GM12878 (cell line): ENCODE data around the gene FAHD2B. TPM values are rescaled to one million over a fixed set of nuclear protein-coding genes. Genes with fewer than 3 reads are reported as not detected.
"Not testable (repeated sequence)": the region's sequence is repeated elsewhere in the genome, so short reads cannot be mapped to it uniquely, and the experiment has no call there.

ENCODE experiments used
- ATAC-seq: fragments of 200-7000 bp; cut with Tn5 transposase; 3 replicates; pipeline ENCODE4 v1.9.1; 2020; ENCODE audit warnings: mild to moderate bottlenecking, moderate library complexity
- BruUV-seq: library from RNA; stranded (reverse); fragments of 400-500 nt; replicated peaks from 2 replicates; lab custom pipeline; 2021; lab: Mats Ljungman, UMichigan
- CTCF ChIA-PET: fragments of 300-600 bp; sonication (Branson Sonifier 250); formaldehyde crosslinking; extraction: SDS; loops from one replicate; lab custom pipeline; 2021; ENCODE audit warnings: inconsistent platforms; lab: Yijun Ruan, JAX
- POLR2A ChIA-PET: fragments of 350-600 bp; formaldehyde crosslinking; extraction: SDS; loops from one replicate; lab custom pipeline; 2021; ENCODE audit warnings: inconsistent platforms; lab: Charles Lee
- RAD21 ChIA-PET: fragments of 300-600 bp; sonication (Branson Sonifier 250); formaldehyde crosslinking; loops from one replicate; lab custom pipeline; 2023; ENCODE audit warnings: antibody characterized with exemption; ENCODE audit not compliant: unreplicated experiment; lab: Charles Lee
- SMC1A ChIA-PET: fragments of 300-600 bp; sonication (Branson Sonifier 250); formaldehyde crosslinking; loops from one replicate; lab custom pipeline; 2023; ENCODE audit not compliant: unreplicated experiment, uncharacterized antibody; lab: Charles Lee
- DNase-seq: peaks from one replicate; pipeline ENCODE4 v3.0.0-alpha.2; 2011; ENCODE audit warnings: low read depth, low spot score
- FAIRE-seq: peaks from 3 replicates; lab custom pipeline; 2011; peaks lifted over from hg19 to GRCh38; lab: Jason Lieb, UNC
- H2AFZ ChIP-seq: 2 replicates; pipeline ENCODE4 v1.6.0; 2011; ENCODE audit warnings: low read depth, low read length, control low read depth; ENCODE audit not compliant: control insufficient read depth
- H3K27ac ChIP-seq: 2 replicates; pipeline ENCODE4 v1.5.1; 2011; ENCODE audit warnings: control low read depth; ENCODE audit not compliant: control insufficient read depth, insufficient read depth
- H3K27me3 ChIP-seq, 2 experiments: replicated peaks in 1 of 2; 2 replicates each; pipeline versions ENCODE4 v1.6.0 to v1.6.1; 2011; ENCODE audit warnings: low read length in 1 of 2; ENCODE audit not compliant: control insufficient read depth in 2 of 2, insufficient read depth in 2 of 2
- H3K36me3 ChIP-seq, 2 experiments: 2 replicates each; pipeline ENCODE4 v1.5.1; 2011; ENCODE audit warnings: low read length in 1 of 2; ENCODE audit not compliant: control insufficient read depth in 2 of 2, insufficient read depth in 2 of 2
- H3K4me1 ChIP-seq: 2 replicates; pipeline ENCODE4 v1.6.1; 2011; ENCODE audit warnings: mild to moderate bottlenecking, low read length, moderate library complexity, mixed read lengths; ENCODE audit not compliant: control insufficient read depth, insufficient read depth
- H3K4me2 ChIP-seq: 2 replicates; pipeline ENCODE4 v1.6.0; 2011; ENCODE audit warnings: control low read depth; ENCODE audit not compliant: control insufficient read depth, insufficient read depth
- H3K4me3 ChIP-seq: fragments of 200-600 bp; sonication (generic); 2 replicates; pipeline ENCODE4 v1.5.1; 2016
- H3K79me2 ChIP-seq: 2 replicates; pipeline ENCODE4 v1.6.0; 2011; ENCODE audit warnings: low read length; ENCODE audit not compliant: control insufficient read depth, insufficient read depth
- H3K9ac ChIP-seq: 2 replicates; pipeline ENCODE4 v1.8.0; 2011; ENCODE audit warnings: low read length, control low read depth, mixed read lengths; ENCODE audit not compliant: control insufficient read depth, insufficient read depth
- H3K9me3 ChIP-seq: replicated peaks from 3 replicates; pipeline ENCODE4 v1.5.1; 2011; ENCODE audit warnings: mild to moderate bottlenecking, low read length; ENCODE audit not compliant: control insufficient read depth, insufficient read depth
- H4K20me1 ChIP-seq: 2 replicates; pipeline ENCODE4 v1.6.0; 2011; ENCODE audit not compliant: control insufficient read depth, insufficient read depth
- ATF7 ChIP-seq: fragments of 450-650 bp; IDR thresholded peaks from 2 replicates; pipeline ENCODE4 v1.6.1; 2016; ENCODE audit warnings: low read depth, mild to moderate bottlenecking
- WGBS: methylation state at CpG from one replicate; pipeline ENCODE4 v1.1.6; 2016; ENCODE audit warnings: low lambda C conversion rate; ENCODE audit not compliant: insufficient replicate concordance, insufficient coverage; ENCODE audit errors: missing lambda C conversion rate; 5-methylcytosine and 5-hydroxymethylcytosine counted together
- in situ Hi-C: fragments of 300-500 bp; cut with MboI; formaldehyde crosslinking; loops from 9 replicates; pipeline ENCODE4 v1.14.3; 2018; ENCODE audit warnings: mixed read lengths
- intact Hi-C: fragments of 100-400 bp; cut with micrococcal nuclease; formaldehyde crosslinking; loops from one replicate; pipeline ENCODE4 v1.14.2; 2022; ENCODE audit not compliant: unreplicated experiment
- polyA plus RNA-seq, 11 experiments: library from polyadenylated mRNA; depleted of rRNA in 4 of 11; unstranded in 6 of 11; stranded (reverse) in 5 of 11; fragments of >200 nt; fragmentation: Nextera tagmentation in 4 of 11; fragmentation: Illumina TruSeq in 1 of 11; extraction: Ambion mirVana in 4 of 11; extraction: Trizol in 1 of 11; gene quantifications; 1 replicate in 1 of 11; 2 replicates in 10 of 11; pipeline versions ENCODE4 v1.2.1 to v1.2.3, GENCODE V29; 2011 to 2016; ENCODE audit warnings: inconsistent platforms in 2 of 11, missing spikeins in 2 of 11, low read depth in 1 of 11
- total RNA-seq, 4 experiments: library from RNA; depleted of rRNA in 3 of 4; stranded (reverse); fragments of >200 nt in 3 of 4; fragmentation: Illumina TruSeq in 1 of 4; extraction: Trizol in 1 of 4; gene quantifications; 2 replicates each; pipeline versions ENCODE4 v1.2.1 to v1.2.3, GENCODE V29; 2013 to 2021

FAHD2B gene
- total and polyA plus RNA-seq, 10 of the 15 experiments (the other 5 are each of a cell fraction or from before 2014, with no cell fraction given): 3.0 to 21.2 (median 16.9) TPM

- 0 out of 2 replicates have a peak, but pooled peaks have one; percentile 30 for TF ChIP-seq ATF7
- ATAC-seq (peak; percentile 62), FAIRE-seq (peak; percentile 23)
- H3K27ac ChIP-seq, H3K9ac ChIP-seq, H4K20me1 ChIP-seq, RAD21 ChIA-PET, H3K36me3 ChIP-seq, POLR2A ChIA-PET, in situ Hi-C loops, H3K9me3 ChIP-seq, H3K4me1 ChIP-seq, H3K79me2 ChIP-seq, H3K4me2 ChIP-seq, H3K27me3 ChIP-seq, SMC1A ChIA-PET, intact Hi-C loops, BruUV-seq, DNase-seq, H2AFZ ChIP-seq: not testable (repeated sequence)
- WGBS: 9% methylated on average over 4 of the region's 33 CpGs
- CTCF ChIA-PET: interaction anchor here (0.6 kb wide), 1 partner anchor 94 kb away, joined by 4 read pairs; no protein-coding TSS in a partner anchor
- H3K4me3 ChIP-seq: peak overlapping the region; percentile 34; the same call in 1 of the 2 replicates
Observed at GRCh38 chr2:97093983-97094771, 505 bp downstream of the FAHD2B start.

GRCh38 chr2:97092946-97093345, 1.7 kb downstream of the FAHD2B start:
- H3K9ac ChIP-seq, ATAC-seq, SMC1A ChIA-PET, H3K4me3 ChIP-seq, H3K36me3 ChIP-seq, FAIRE-seq, H3K79me2 ChIP-seq, in situ Hi-C loops, H4K20me1 ChIP-seq, H3K27me3 ChIP-seq, intact Hi-C loops, H3K9me3 ChIP-seq, POLR2A ChIA-PET, BruUV-seq, H2AFZ ChIP-seq, H3K27ac ChIP-seq, H3K4me1 ChIP-seq, RAD21 ChIA-PET, DNase-seq, H3K4me2 ChIP-seq: not testable (repeated sequence)
- CTCF ChIA-PET: interaction anchor here (0.7 kb wide), 1 partner anchor 88 kb away, joined by 3 read pairs; no protein-coding TSS in a partner anchor
- WGBS: 100% methylated on average over 1 of the region's 2 CpGs

- DNase-seq, RAD21 ChIA-PET, H3K4me3 ChIP-seq, H3K9me3 ChIP-seq, BruUV-seq, POLR2A ChIA-PET, H3K27me3 ChIP-seq, in situ Hi-C loops, FAIRE-seq, SMC1A ChIA-PET, H4K20me1 ChIP-seq, H3K4me2 ChIP-seq, H3K4me1 ChIP-seq, intact Hi-C loops, H2AFZ ChIP-seq, H3K9ac ChIP-seq, H3K79me2 ChIP-seq, CTCF ChIA-PET, ATAC-seq, H3K36me3 ChIP-seq, H3K27ac ChIP-seq: not testable (repeated sequence)
- 100% methylated on average over 1 of the region's 1 CpG for WGBS
Observed at GRCh38 chr2:97088706-97089105, 6.0 kb downstream of the FAHD2B start.

- WGBS: 74% methylated on average over 2 of the region's 7 CpGs
- H3K4me2 ChIP-seq, H3K36me3 ChIP-seq, H3K9me3 ChIP-seq, H2AFZ ChIP-seq, H3K4me3 ChIP-seq, DNase-seq, FAIRE-seq, POLR2A ChIA-PET, H3K27ac ChIP-seq, H4K20me1 ChIP-seq, ATAC-seq, CTCF ChIA-PET, in situ Hi-C loops, intact Hi-C loops, RAD21 ChIA-PET, BruUV-seq, H3K79me2 ChIP-seq, H3K9ac ChIP-seq, H3K27me3 ChIP-seq, SMC1A ChIA-PET, H3K4me1 ChIP-seq: not testable (repeated sequence)
Observed at GRCh38 chr2:97085093-97085492, 9.6 kb downstream of the FAHD2B start.
